GM23338 (cell line): Measurements from ENCODE around the gene ZNF746. TPM values are rescaled to one million over a fixed set of nuclear protein-coding genes. Genes with fewer than 3 reads are reported as not detected.

Experiments used
- ATAC-seq: fragments of 200-7000 bp; cut with Tn5 transposase; 3 replicates; pipeline ENCODE4 v1.9.1; 2020
- DNase-seq: peaks from one replicate; pipeline ENCODE4 v3.0.0-alpha.2; 2015; ENCODE audit warnings: low spot score
- H2AFZ ChIP-seq: fragments of 200-600 bp; sonication (generic); 2 replicates; pipeline ENCODE4 v1.8.0; 2016; ENCODE audit warnings: antibody characterized with exemption, mild to moderate bottlenecking, moderate library complexity
- H3F3A ChIP-seq: fragments of 200-600 bp; sonication (generic); replicated peaks from 2 replicates; pipeline ENCODE4 v1.8.0; 2017; ENCODE audit warnings: antibody characterized with exemption, mixed run types, low read depth
- H3K27ac ChIP-seq: fragments of 200-600 bp; sonication (generic); 2 replicates; pipeline ENCODE4 v1.6.1; 2016; ENCODE audit warnings: low read depth
- H3K27me3 ChIP-seq: fragments of 200-600 bp; sonication (generic); 2 replicates; pipeline ENCODE4 v1.8.0; 2016; ENCODE audit warnings: mild to moderate bottlenecking, mixed run types, moderate library complexity; ENCODE audit not compliant: insufficient read depth
- H3K36me3 ChIP-seq: fragments of 200-600 bp; sonication (generic); 2 replicates; pipeline ENCODE4 v1.8.0; 2016; ENCODE audit warnings: mild to moderate bottlenecking; ENCODE audit not compliant: insufficient read depth
- H3K4me1 ChIP-seq: fragments of 200-600 bp; sonication (generic); 2 replicates; pipeline ENCODE4 v1.8.0; 2016; ENCODE audit warnings: mild to moderate bottlenecking, moderate library complexity; ENCODE audit not compliant: insufficient read depth
- H3K4me2 ChIP-seq: fragments of 200-600 bp; sonication (generic); 2 replicates; pipeline ENCODE4 v1.7.1; 2017; ENCODE audit warnings: mixed run types
- H3K4me3 ChIP-seq: fragments of 200-600 bp; sonication (generic); 2 replicates; pipeline ENCODE4 v1.6.1; 2016; ENCODE audit warnings: mixed run types
- H3K79me2 ChIP-seq: fragments of 200-600 bp; sonication (generic); replicated peaks from 2 replicates; pipeline ENCODE4 v1.8.0; 2017; ENCODE audit warnings: mild to moderate bottlenecking; ENCODE audit not compliant: insufficient read depth
- H3K9me2 ChIP-seq: fragments of 200-600 bp; sonication (generic); 2 replicates; pipeline ENCODE4 v1.8.0; 2017; ENCODE audit not compliant: insufficient read depth
- H4K20me1 ChIP-seq: fragments of 200-600 bp; sonication (generic); replicated peaks from 2 replicates; pipeline ENCODE4 v1.8.0; 2017; ENCODE audit warnings: mild to moderate bottlenecking; ENCODE audit not compliant: insufficient read depth
- H3K27ac Mint-ChIP-seq: 2 replicates; pipeline ENCODE4 v1.8.0; 2020; ENCODE audit warnings: inconsistent platforms, mild to moderate bottlenecking, moderate library complexity, mixed read lengths
- H3K27me3 Mint-ChIP-seq: 3 replicates; pipeline ENCODE4 v1.8.0; 2022; ENCODE audit warnings: low read depth, mild to moderate bottlenecking, moderate library complexity, mixed read lengths, inconsistent platforms; ENCODE audit not compliant: insufficient read depth, poor library complexity
- H3K36me3 Mint-ChIP-seq: 3 replicates; pipeline ENCODE4 v1.8.0; 2021; ENCODE audit warnings: low read depth, mild to moderate bottlenecking, inconsistent platforms, moderate library complexity, mixed read lengths
- H3K4me1 Mint-ChIP-seq: 3 replicates; pipeline ENCODE4 v1.8.0; 2020; ENCODE audit warnings: mild to moderate bottlenecking, inconsistent platforms, mixed read lengths
- H3K4me3 Mint-ChIP-seq: 3 replicates; pipeline ENCODE4 v1.8.0; 2021; ENCODE audit warnings: moderate library complexity, mild to moderate bottlenecking, inconsistent platforms, mixed read lengths
- H3K9me3 Mint-ChIP-seq: 3 replicates; pipeline ENCODE4 v1.8.0; 2020; ENCODE audit warnings: moderate library complexity, mild to moderate bottlenecking, inconsistent platforms, mixed read lengths
- CREB1 ChIP-seq: fragments of 250-450 bp; sonication (Bioruptor Pico); IDR thresholded peaks from 2 replicates; pipeline ENCODE4 v1.5.0; 2020; ENCODE audit warnings: low read depth, mild to moderate bottlenecking, moderate library complexity
- EZH2phosphoT487 ChIP-seq: fragments of 200-600 bp; sonication (generic); IDR thresholded peaks from one replicate; pipeline ENCODE4 v1.8.1; 2018; ENCODE audit warnings: antibody characterized with exemption; ENCODE audit not compliant: unreplicated experiment
- JUNB ChIP-seq: IDR thresholded peaks from one replicate; pipeline ENCODE4 v1.6.1; 2016; ENCODE audit warnings: antibody characterized with exemption; ENCODE audit not compliant: unreplicated experiment
- POLR2AphosphoS5 ChIP-seq: IDR thresholded peaks from 2 replicates; pipeline ENCODE4 v1.6.1; 2016; ENCODE audit warnings: antibody characterized with exemption, low read depth
- ZNF114 ChIP-seq: fragments of 250-450 bp; sonication (Bioruptor Pico); IDR thresholded peaks from 2 replicates; pipeline ENCODE4 v1.5.0; 2020; ENCODE audit warnings: mild to moderate bottlenecking, moderate library complexity
- polyA plus RNA-seq: library from polyadenylated mRNA; unstranded; fragments of >200 nt; fragmentation: Nextera tagmentation; extraction: Ambion mirVana; gene quantifications from 2 replicates; pipeline ENCODE4 v1.2.1, GENCODE V29; 2016
- total RNA-seq: library from RNA; depleted of rRNA; stranded (reverse); fragments of >200 nt; shearing (Covaris generic); gene quantifications from 2 replicates; pipeline ENCODE4 v1.2.3, GENCODE V29; 2014
- TF ChIP-seq, protein P1 (sequence below): fragments of 250-450 bp; sonication (Bioruptor Pico); IDR thresholded peaks from 2 replicates; pipeline ENCODE4 v1.5.0; 2020; ENCODE audit warnings: mild to moderate bottlenecking, moderate library complexity
- TF ChIP-seq, protein P2 (sequence below), 2 experiments: fragments of 200-600 bp in 1 of 2; sonication (generic) in 1 of 2; conservative IDR thresholded peaks; 2 replicates each; pipeline versions ENCODE4 v1.5.1 to v1.6.1; 2016 to 2017; ENCODE audit warnings: antibody characterized with exemption in 2 of 2, low read depth in 2 of 2, mild to moderate bottlenecking in 2 of 2, moderate library complexity in 1 of 2
- TF ChIP-seq, protein P3 (sequence below): IDR thresholded peaks from one replicate; pipeline ENCODE4 v1.6.1; 2018; ENCODE audit warnings: antibody characterized with exemption; ENCODE audit not compliant: unreplicated experiment

The ZNF746 gene
- total and polyA plus RNA-seq, 2 experiments from 2014 or later: 10.0 to 18.6 TPM

DNA sequence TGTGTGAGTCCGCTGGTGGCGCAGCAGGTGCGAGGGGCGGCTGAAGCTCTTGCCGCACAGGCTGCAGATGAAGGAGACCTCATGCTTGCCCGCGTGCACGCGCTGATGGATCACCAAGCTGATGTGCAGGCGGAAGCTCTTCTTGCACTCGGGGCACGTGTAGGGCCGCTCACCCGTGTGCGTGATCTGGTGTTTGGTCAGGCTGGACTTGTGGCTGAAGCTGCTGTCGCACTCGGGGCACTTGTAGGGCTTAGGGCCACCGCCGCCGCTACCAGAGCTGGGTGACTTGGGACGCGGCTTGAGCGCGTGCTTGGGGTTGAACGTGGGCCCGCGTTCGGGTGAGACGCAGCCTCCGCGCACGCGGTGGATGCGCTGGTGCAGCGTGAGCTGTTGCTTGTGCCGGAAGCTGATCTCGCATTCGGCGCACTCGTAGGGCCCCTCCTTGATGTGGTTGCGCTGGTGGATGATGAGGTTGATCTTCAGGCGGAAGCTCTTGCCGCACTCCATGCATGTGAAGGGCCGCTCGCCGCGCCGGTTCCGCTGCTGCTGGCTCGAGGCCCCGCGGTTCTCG is 65.4 kb downstream of the ZNF746 start (continued):
- TF ChIP-seq, protein P1, sequence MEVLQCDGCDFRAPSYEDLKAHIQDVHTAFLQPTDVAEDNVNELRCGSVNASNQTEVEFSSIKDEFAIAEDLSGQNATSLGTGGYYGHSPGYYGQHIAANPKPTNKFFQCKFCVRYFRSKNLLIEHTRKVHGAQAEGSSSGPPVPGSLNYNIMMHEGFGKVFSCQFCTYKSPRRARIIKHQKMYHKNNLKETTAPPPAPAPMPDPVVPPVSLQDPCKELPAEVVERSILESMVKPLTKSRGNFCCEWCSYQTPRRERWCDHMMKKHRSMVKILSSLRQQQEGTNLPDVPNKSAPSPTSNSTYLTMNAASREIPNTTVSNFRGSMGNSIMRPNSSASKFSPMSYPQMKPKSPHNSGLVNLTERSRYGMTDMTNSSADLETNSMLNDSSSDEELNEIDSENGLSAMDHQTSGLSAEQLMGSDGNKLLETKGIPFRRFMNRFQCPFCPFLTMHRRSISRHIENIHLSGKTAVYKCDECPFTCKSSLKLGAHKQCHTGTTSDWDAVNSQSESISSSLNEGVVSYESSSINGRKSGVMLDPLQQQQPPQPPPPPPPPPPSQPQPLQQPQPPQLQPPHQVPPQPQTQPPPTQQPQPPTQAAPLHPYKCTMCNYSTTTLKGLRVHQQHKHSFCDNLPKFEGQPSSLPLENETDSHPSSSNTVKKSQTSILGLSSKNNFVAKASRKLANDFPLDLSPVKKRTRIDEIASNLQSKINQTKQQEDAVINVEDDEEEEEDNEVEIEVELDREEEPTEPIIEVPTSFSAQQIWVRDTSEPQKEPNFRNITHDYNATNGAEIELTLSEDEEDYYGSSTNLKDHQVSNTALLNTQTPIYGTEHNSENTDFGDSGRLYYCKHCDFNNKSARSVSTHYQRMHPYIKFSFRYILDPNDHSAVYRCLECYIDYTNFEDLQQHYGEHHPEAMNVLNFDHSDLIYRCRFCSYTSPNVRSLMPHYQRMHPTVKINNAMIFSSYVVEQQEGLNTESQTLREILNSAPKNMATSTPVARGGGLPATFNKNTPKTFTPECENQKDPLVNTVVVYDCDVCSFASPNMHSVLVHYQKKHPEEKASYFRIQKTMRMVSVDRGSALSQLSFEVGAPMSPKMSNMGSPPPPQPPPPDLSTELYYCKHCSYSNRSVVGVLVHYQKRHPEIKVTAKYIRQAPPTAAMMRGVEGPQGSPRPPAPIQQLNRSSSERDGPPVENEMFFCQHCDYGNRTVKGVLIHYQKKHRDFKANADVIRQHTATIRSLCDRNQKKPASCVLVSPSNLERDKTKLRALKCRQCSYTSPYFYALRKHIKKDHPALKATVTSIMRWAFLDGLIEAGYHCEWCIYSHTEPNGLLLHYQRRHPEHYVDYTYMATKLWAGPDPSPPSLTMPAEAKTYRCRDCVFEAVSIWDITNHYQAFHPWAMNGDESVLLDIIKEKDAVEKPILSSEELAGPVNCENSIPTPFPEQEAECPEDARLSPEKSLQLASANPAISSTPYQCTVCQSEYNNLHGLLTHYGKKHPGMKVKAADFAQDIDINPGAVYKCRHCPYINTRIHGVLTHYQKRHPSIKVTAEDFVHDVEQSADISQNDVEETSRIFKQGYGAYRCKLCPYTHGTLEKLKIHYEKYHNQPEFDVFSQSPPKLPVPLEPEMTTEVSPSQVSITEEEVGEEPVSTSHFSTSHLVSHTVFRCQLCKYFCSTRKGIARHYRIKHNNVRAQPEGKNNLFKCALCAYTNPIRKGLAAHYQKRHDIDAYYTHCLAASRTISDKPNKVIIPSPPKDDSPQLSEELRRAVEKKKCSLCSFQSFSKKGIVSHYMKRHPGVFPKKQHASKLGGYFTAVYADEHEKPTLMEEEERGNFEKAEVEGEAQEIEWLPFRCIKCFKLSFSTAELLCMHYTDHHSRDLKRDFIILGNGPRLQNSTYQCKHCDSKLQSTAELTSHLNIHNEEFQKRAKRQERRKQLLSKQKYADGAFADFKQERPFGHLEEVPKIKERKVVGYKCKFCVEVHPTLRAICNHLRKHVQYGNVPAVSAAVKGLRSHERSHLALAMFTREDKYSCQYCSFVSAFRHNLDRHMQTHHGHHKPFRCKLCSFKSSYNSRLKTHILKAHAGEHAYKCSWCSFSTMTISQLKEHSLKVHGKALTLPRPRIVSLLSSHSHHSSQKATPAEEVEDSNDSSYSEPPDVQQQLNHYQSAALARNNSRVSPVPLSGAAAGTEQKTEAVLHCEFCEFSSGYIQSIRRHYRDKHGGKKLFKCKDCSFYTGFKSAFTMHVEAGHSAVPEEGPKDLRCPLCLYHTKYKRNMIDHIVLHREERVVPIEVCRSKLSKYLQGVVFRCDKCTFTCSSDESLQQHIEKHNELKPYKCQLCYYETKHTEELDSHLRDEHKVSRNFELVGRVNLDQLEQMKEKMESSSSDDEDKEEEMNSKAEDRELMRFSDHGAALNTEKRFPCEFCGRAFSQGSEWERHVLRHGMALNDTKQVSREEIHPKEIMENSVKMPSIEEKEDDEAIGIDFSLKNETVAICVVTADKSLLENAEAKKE (CRISPR knock-in tag): no peak
- TF ChIP-seq, protein P2, sequence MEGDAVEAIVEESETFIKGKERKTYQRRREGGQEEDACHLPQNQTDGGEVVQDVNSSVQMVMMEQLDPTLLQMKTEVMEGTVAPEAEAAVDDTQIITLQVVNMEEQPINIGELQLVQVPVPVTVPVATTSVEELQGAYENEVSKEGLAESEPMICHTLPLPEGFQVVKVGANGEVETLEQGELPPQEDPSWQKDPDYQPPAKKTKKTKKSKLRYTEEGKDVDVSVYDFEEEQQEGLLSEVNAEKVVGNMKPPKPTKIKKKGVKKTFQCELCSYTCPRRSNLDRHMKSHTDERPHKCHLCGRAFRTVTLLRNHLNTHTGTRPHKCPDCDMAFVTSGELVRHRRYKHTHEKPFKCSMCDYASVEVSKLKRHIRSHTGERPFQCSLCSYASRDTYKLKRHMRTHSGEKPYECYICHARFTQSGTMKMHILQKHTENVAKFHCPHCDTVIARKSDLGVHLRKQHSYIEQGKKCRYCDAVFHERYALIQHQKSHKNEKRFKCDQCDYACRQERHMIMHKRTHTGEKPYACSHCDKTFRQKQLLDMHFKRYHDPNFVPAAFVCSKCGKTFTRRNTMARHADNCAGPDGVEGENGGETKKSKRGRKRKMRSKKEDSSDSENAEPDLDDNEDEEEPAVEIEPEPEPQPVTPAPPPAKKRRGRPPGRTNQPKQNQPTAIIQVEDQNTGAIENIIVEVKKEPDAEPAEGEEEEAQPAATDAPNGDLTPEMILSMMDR (conservative IDR thresholded peaks at IDR 0.05; ENCODE audit: low read depth in 2 of 2): no peak

DNA sequence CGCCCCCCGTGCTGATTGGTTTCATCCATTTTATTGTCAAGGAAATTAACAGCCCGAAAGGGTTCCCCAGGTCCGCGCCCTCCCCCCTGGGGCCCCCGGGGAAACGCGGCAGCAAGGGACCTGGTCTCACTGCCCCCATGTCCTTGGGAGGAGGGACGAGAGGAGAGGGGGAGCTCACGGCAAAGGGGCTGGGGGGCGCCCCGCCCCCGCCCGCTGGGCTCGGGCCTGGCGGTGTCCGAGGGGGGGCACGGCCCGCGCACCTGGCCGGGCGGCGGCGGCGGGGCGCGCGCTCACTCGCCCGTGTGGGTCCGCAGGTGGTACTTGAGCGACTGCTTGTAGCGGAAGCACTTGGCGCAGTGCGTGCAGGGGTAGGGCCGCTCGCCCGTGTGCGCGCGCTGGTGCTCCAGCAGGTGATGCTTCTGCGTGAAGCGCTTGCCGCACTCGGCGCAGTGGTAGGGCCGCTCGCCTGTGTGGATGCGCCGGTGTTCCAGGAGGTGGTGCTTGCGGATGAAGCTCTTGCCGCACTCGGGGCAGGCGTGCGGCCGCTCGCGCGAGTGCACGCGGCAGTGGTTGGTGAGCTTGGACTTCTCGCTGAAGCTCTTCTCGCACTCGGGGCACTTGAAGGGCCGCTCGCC is 66.0 kb downstream of the ZNF746 start:
- Mint-ChIP-seq H3K27me3 (peaks cover 13% of the 10 kb centered on the region), H3K4me3 (peak overlapping the region; percentile 59; the same call in 2 of the 3 replicates), H3K36me3 (peaks cover 31% of the 10 kb centered on the region), H3K4me1 (peaks cover 13% of the 10 kb centered on the region), H3K9me3 (no peaks in the 10 kb centered on the region), H3K27ac (no peak overlapping the region)
- ATAC-seq: peak; percentile 89
- peak; percentile 77 for DNase-seq
- Histone ChIP-seq H3K9me2 (no peaks in the 10 kb centered on the region), H3K79me2 (no peaks in the 10 kb centered on the region), H3K27ac (no peak overlapping the region), H3K4me3 (peak overlapping the region; percentile 59), H2AFZ (peak overlapping the region; percentile 81), H3K27me3 (peaks cover 48% of the 10 kb centered on the region), H3K4me1 (peaks cover 4% of the 10 kb centered on the region; the same call in 1 of the 2 replicates), H3F3A (no peaks in the 10 kb centered on the region), H3K4me2 (peak overlapping the region; percentile 77), H4K20me1 (peaks cover 4% of the 10 kb centered on the region; the same call in 1 of the 2 replicates), H3K36me3 (no peaks in the 10 kb centered on the region)
- TF ChIP-seq POLR2AphosphoS5 (no peak; the same call in 1 of the 2 replicates), CREB1 (CRISPR knock-in tag) (no peak), EZH2phosphoT487 (no peak), JUNB (no peak), ZNF114 (CRISPR knock-in tag) (no peak)
- TF ChIP-seq, protein P3, sequence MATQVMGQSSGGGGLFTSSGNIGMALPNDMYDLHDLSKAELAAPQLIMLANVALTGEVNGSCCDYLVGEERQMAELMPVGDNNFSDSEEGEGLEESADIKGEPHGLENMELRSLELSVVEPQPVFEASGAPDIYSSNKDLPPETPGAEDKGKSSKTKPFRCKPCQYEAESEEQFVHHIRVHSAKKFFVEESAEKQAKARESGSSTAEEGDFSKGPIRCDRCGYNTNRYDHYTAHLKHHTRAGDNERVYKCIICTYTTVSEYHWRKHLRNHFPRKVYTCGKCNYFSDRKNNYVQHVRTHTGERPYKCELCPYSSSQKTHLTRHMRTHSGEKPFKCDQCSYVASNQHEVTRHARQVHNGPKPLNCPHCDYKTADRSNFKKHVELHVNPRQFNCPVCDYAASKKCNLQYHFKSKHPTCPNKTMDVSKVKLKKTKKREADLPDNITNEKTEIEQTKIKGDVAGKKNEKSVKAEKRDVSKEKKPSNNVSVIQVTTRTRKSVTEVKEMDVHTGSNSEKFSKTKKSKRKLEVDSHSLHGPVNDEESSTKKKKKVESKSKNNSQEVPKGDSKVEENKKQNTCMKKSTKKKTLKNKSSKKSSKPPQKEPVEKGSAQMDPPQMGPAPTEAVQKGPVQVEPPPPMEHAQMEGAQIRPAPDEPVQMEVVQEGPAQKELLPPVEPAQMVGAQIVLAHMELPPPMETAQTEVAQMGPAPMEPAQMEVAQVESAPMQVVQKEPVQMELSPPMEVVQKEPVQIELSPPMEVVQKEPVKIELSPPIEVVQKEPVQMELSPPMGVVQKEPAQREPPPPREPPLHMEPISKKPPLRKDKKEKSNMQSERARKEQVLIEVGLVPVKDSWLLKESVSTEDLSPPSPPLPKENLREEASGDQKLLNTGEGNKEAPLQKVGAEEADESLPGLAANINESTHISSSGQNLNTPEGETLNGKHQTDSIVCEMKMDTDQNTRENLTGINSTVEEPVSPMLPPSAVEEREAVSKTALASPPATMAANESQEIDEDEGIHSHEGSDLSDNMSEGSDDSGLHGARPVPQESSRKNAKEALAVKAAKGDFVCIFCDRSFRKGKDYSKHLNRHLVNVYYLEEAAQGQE: no peak
- TF ChIP-seq, protein P2 (conservative IDR thresholded peaks at IDR 0.05; ENCODE audit: low read depth in 2 of 2): no peak
